SK-N-MC (cell line): ENCODE data around the gene CAPN12.

Experiments used
- DNase-seq: peaks from one replicate; pipeline ENCODE4 v3.0.0-alpha.2; 2011; ENCODE audit warnings: low read depth, low spot score
- H3K27ac ChIP-seq: fragments of 200-600 bp; sonication (generic); 2 replicates; pipeline ENCODE4 v1.5.1; 2016; ENCODE audit warnings: mixed run types
- H3K36me3 ChIP-seq: fragments of 200-600 bp; sonication (generic); 2 replicates; pipeline ENCODE4 v1.6.1; 2017; ENCODE audit warnings: antibody characterized with exemption, low read length, mixed read lengths; ENCODE audit not compliant: insufficient read depth
- H3K4me3 ChIP-seq: fragments of 200-600 bp; sonication (generic); 2 replicates; pipeline ENCODE4 v1.5.1; 2016
- H3K9ac ChIP-seq: fragments of 200-600 bp; sonication (generic); 2 replicates; pipeline ENCODE4 v1.8.0; 2017; ENCODE audit warnings: mixed run types, mixed read lengths; ENCODE audit not compliant: insufficient read length
- H3K9me3 ChIP-seq: fragments of 200-600 bp; sonication (generic); 2 replicates; pipeline ENCODE4 v1.6.1; 2017; ENCODE audit warnings: low read depth, mild to moderate bottlenecking, antibody characterized with exemption, low read length, moderate library complexity, mixed read lengths
- EZH2 ChIP-seq: fragments of 200-600 bp; sonication (generic); IDR thresholded peaks from one replicate; pipeline ENCODE4 v1.6.1; 2017; ENCODE audit warnings: antibody characterized with exemption
- FOXP2 ChIP-seq: optimal IDR thresholded peaks from 2 replicates; pipeline ENCODE3; 2011; ENCODE audit warnings: mild to moderate bottlenecking, moderate library complexity; ENCODE audit not compliant: insufficient read depth; ENCODE audit errors: extremely low read length, control extremely low read depth
- POLR2AphosphoS5 ChIP-seq: IDR thresholded peaks from 2 replicates; pipeline ENCODE4 v1.6.1; 2012; ENCODE audit warnings: mild to moderate bottlenecking, low read depth, low read length, borderline replicate concordance

Gene CAPN12

GRCh38 chr19:38704488-38705026, 39.7 kb downstream of the CAPN12 start:
- TF ChIP-seq FOXP2, result no peak
- no peak for TF ChIP-seq EZH2
- TF ChIP-seq POLR2AphosphoS5, result no peak
- H3K27ac ChIP-seq, result no peak overlapping the region
- no peak overlapping the region for H3K9ac ChIP-seq
- H3K4me3 ChIP-seq, result no peak overlapping the region
- H3K36me3 ChIP-seq, result peaks cover 47% of the 10 kb centered on the region; the same call in 1 of the 2 replicates
- DNase-seq, result no peak
- H3K9me3 ChIP-seq, result no peaks in the 10 kb centered on the region

DNA sequence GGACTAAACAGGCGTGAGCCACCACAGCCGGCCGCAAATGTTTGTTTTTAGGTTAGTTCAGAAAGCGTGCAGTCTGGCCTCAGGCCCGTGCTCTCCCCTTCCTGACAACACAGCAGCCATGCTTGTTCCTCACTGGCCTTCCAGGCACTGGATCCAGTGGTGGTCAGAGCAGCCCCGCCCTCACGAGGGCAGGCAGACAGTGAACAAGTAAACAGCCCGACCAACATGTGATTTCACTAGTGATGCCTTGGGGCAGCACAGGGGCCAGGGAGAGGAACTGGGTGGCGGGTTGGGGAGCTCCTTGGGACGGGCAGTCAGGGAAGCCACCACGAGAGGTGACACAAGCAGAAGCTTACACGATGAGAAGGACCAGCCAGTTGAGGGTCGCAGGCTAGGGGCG, 40.8 kb downstream of the CAPN12 start:
- Histone ChIP-seq H3K27ac (no peak overlapping the region), H3K36me3 (peaks cover 40% of the 10 kb centered on the region; the same call in 1 of the 2 replicates), H3K9ac (no peak overlapping the region), H3K9me3 (no peaks in the 10 kb centered on the region), H3K4me3 (no peak overlapping the region)
- TF ChIP-seq FOXP2 (no peak), EZH2 (no peak), POLR2AphosphoS5 (no peak)
- no peak for DNase-seq

DNA sequence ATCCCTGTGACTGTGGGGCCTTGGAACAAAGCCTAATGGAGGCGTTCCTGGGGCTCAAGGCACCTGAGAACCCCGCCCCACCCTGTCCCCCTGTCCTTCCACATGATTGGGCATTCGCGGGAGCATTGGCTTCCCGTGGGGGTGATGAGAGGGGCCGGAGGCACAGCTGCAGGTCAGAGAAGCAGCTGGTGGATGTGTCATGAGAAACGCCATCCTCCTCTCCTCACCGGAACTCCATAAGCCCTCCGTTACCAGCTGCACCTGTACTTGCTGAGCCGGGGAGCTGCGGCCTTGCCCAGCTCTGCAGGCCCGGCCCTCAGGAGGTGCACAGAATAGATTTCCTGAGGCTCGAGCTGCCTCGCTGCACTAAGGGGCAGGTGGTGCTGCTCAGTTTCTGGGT, 42.0 kb downstream of the CAPN12 start:
- no peak for DNase-seq
- Histone ChIP-seq H3K4me3 (no peak overlapping the region), H3K36me3 (peaks cover 28% of the 10 kb centered on the region; the same call in 1 of the 2 replicates), H3K27ac (no peak overlapping the region), H3K9me3 (no peaks in the 10 kb centered on the region), H3K9ac (no peak overlapping the region)
- TF ChIP-seq FOXP2 (no peak), EZH2 (no peak), POLR2AphosphoS5 (no peak)

GRCh38 chr19:38701455-38702063, 42.7 kb downstream of the CAPN12 start:
- H3K9ac ChIP-seq, result no peak overlapping the region
- DNase-seq, result no peak
- H3K9me3 ChIP-seq, result no peaks in the 10 kb centered on the region
- TF ChIP-seq POLR2AphosphoS5 (no peak), FOXP2 (no peak), EZH2 (no peak)
- H3K27ac ChIP-seq, result no peak overlapping the region
- no peak overlapping the region for H3K4me3 ChIP-seq
- peaks cover 22% of the 10 kb centered on the region; the same call in 1 of the 2 replicates for H3K36me3 ChIP-seq

DNA sequence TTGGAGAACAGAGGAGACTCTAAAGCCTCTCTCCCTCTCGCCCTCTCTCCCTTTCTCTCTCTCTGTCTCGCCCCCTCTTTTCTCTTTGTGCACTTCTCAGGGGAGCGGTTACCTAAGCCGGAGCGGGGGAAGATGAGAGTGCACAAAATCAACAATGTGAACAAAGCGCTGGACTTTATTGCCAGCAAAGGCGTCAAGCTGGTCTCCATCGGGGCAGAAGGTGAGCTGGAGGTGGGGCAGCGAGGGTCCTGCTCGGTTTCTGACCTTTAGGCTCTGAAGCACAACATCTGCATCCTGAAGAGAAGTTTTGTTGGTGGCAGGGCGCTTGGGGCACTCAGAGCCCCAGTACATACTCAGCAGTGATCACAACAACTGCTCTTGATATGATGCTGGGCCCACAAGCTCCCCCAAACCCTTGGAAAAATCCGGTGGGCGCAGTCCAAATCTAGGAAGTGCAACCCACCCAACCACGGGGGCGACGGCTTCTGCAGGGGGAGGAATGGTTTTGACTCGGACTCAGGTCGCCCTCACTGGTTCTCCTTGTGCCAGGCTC, 43.3 kb downstream of the CAPN12 start:
- H3K9ac ChIP-seq, result no peak overlapping the region

DNA sequence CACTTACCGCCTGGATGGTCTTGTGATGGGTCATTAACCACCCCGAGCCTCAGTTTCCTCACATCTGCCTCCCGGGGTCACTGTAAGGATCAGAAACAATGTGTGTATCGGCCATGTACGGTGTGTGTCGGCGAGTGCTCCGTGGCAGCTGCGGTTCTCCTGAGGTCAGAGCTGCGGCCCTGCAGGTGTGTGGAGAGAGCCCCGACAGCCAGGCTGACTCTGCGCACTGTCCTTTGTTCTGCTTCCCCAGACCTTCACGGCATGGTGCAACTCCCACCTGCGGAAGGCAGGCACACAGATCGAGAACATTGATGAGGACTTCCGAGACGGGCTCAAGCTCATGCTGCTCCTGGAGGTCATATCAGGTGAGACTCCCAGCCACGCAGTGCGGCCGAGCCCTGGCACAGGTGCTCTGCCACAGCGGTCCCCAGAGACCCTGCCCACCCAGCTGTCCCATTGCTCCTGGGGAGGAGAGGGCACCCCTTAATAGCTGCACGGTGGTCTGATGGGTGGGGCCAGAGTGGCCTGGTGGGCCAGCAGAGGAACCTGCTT, 43.8 kb downstream of the CAPN12 start:
- H3K27ac ChIP-seq, result no peak overlapping the region
- peaks cover 10% of the 10 kb centered on the region; the same call in 1 of the 2 replicates for H3K36me3 ChIP-seq
- H3K9ac ChIP-seq, result no peak overlapping the region
- H3K9me3 ChIP-seq, result no peaks in the 10 kb centered on the region
- no peak for DNase-seq
- H3K4me3 ChIP-seq, result no peak overlapping the region
- TF ChIP-seq FOXP2, result no peak
- TF ChIP-seq EZH2, result no peak
- TF ChIP-seq POLR2AphosphoS5, result no peak

More for the DNA sequence above, 43.3 kb downstream of the CAPN12 start:
- no peaks in the 10 kb centered on the region for H3K9me3 ChIP-seq
- peaks cover 16% of the 10 kb centered on the region; the same call in 1 of the 2 replicates for H3K36me3 ChIP-seq
- no peak overlapping the region for H3K4me3 ChIP-seq
- DNase-seq, result no peak
- H3K27ac ChIP-seq, result no peak overlapping the region
- TF ChIP-seq EZH2, result no peak

- peaks cover 4% of the 10 kb centered on the region; the same call in 1 of the 2 replicates for H3K36me3 ChIP-seq
- no peaks in the 10 kb centered on the region for H3K9me3 ChIP-seq
- TF ChIP-seq FOXP2 (no peak), POLR2AphosphoS5 (no peak), EZH2 (no peak)
- H3K9ac ChIP-seq, result no peak overlapping the region
- DNase-seq, result no peak
- no peak overlapping the region for H3K27ac ChIP-seq
- no peak overlapping the region for H3K4me3 ChIP-seq
Measured at GRCh38 chr19:38699647-38700349, 44.5 kb downstream of the CAPN12 start.

DNA sequence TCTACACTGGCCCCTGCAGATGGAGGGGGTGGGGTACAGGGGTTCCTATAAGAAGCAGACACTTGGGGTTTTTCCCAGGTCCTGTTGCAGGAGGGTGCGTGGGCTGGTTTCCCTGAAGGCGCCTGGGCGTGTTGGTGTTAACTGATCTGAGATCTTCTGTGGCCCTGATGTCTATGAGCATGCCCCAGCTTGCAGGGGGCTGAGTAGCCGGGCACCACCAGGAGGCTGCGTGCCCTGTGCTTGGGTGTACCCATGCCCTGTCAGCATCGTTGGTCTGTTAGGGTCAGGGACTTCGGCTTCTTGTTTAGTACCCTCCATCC, 45.3 kb downstream of the CAPN12 start:
- H3K4me3 ChIP-seq, result no peak overlapping the region
- DNase-seq, result no peak
- H3K9me3 ChIP-seq, result no peaks in the 10 kb centered on the region
- TF ChIP-seq EZH2 (no peak), POLR2AphosphoS5 (no peak), FOXP2 (no peak)
- H3K9ac ChIP-seq, result no peak overlapping the region
- H3K36me3 ChIP-seq, result peaks cover 3% of the 10 kb centered on the region; the same call in 1 of the 2 replicates
- H3K27ac ChIP-seq, result no peak overlapping the region
